Left ventricle myocardium inferior (tissue), 1 donor: ENCODE results near the gene PCF11. TPM values are rescaled to one million over a fixed set of nuclear protein-coding genes. Genes with fewer than 3 reads are reported as not detected.

Experiments
- DNase-seq: peaks from one replicate; pipeline ENCODE4 v3.0.0-alpha.2; 2020
- H3K27ac ChIP-seq: fragments of 200-600 bp; replicated peaks from 2 replicates; pipeline ENCODE4 v1.8.0; 2021
- H3K27me3 ChIP-seq: fragments of 200-600 bp; 2 replicates; pipeline ENCODE4 v1.8.0; 2021; ENCODE audit warnings: low read depth
- H3K36me3 ChIP-seq: fragments of 200-600 bp; 2 replicates; pipeline ENCODE4 v1.8.0; 2021
- H3K4me1 ChIP-seq: fragments of 200-600 bp; 2 replicates; pipeline ENCODE4 v1.8.0; 2021
- H3K4me3 ChIP-seq: fragments of 200-600 bp; 2 replicates; pipeline ENCODE4 v1.8.0; 2021; ENCODE audit warnings: mild to moderate bottlenecking, moderate library complexity
- H3K9me3 ChIP-seq: fragments of 200-600 bp; replicated peaks from 2 replicates; pipeline ENCODE4 v1.8.0; 2021
- intact Hi-C: fragments of 100-400 bp; cut with micrococcal nuclease; formaldehyde crosslinking; loops from one replicate; pipeline ENCODE4 v1.11.0; 2022
- total RNA-seq: library from RNA; stranded (reverse); fragmentation: NEBNext Ultra II Directional; extraction: Animal tissue kit (Norgen Biotek cat#: 25700); gene quantifications from one replicate; pipeline ENCODE4 v1.2.1, GENCODE V29; 2021
- TF ChIP-seq, protein P1 (sequence below): fragments of 200-600 bp; IDR thresholded peaks from 2 replicates; pipeline ENCODE4 v1.8.0; 2021; ENCODE audit warnings: antibody characterized with exemption, mild to moderate bottlenecking, borderline replicate concordance
- donor health status: DM: no; HTN: yes; CAD: no; lungs with severe emphysema.

PCF11 gene
- total RNA-seq, 1 donor from 2014 or later = 25.8 TPM

DNA sequence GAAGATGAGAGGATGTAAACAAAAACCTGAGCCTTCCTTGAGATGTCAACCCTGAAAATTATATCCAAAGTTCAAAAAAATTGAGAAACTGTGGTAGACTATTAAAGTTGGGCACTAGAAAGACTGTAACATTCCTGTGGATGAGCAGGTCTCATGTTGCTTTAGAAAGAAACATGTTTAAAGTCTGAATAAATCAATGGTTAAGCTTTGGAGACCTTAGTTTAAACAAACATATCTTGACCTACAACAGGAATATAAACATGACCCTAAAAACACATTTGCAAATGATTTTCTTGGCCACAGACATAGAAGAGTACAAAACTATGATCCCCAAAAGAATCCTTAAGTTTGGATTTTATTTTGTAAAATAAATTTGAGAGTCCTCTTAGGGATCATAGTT lies 38.1 kb upstream of the PCF11 start:
- Histone ChIP-seq H3K4me1 (peaks cover 13% of the 10 kb centered on the region), H3K4me3 (no peak overlapping the region), H3K27me3 (no peaks in the 10 kb centered on the region), H3K36me3 (no peaks in the 10 kb centered on the region), H3K9me3 (no peaks in the 10 kb centered on the region), H3K27ac (no peak overlapping the region)
- intact Hi-C loops = no loop called here
- TF ChIP-seq, protein P1, sequence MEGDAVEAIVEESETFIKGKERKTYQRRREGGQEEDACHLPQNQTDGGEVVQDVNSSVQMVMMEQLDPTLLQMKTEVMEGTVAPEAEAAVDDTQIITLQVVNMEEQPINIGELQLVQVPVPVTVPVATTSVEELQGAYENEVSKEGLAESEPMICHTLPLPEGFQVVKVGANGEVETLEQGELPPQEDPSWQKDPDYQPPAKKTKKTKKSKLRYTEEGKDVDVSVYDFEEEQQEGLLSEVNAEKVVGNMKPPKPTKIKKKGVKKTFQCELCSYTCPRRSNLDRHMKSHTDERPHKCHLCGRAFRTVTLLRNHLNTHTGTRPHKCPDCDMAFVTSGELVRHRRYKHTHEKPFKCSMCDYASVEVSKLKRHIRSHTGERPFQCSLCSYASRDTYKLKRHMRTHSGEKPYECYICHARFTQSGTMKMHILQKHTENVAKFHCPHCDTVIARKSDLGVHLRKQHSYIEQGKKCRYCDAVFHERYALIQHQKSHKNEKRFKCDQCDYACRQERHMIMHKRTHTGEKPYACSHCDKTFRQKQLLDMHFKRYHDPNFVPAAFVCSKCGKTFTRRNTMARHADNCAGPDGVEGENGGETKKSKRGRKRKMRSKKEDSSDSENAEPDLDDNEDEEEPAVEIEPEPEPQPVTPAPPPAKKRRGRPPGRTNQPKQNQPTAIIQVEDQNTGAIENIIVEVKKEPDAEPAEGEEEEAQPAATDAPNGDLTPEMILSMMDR = no peak
- no peak for DNase-seq

DNA sequence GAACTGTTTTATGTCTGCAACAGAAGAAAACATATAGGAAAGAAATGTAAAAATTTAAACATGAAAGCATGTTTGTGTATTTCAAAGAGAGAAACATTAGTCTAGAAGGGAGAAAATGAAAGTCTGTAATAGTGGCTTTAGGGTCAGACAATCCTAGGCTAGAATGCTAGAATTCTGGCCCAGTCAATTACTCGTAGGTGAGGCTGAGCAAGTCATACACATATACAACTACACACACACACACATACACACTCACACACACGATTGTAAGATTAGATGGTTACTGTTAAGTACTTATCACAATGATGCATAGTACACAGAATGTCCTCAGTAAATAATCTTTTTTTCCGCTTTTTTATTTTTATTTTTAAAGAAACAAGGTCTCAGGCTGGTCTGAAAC lies 37.7 kb upstream of the PCF11 start:
- TF ChIP-seq, protein P1 = no peak

DNA sequence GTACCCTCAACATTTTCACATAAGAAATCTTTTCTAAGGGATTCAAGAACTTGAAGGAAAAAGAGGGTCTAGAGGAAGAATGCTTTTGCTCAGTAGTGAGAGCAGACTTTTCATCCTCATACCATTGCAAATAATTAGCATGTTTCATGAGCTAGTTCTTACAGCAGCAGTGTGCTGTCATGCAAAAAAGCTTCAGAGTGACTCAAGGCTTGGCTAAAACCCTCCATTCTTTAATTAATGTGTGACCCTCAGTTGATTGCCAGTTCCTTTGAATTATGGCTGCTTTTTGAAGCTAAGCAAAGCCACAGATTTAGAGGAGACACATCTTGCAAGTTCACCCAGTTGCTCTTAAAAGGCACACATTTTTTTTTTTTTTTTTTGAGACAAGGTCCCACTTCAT lies 36.6 kb upstream of the PCF11 start:
- Histone ChIP-seq H3K36me3 (no peaks in the 10 kb centered on the region), H3K4me1 (peaks cover 18% of the 10 kb centered on the region), H3K9me3 (no peaks in the 10 kb centered on the region), H3K27ac (no peak overlapping the region), H3K27me3 (no peaks in the 10 kb centered on the region), H3K4me3 (no peak overlapping the region)
- TF ChIP-seq, protein P1 = no peak
- no peak for DNase-seq
- intact Hi-C loops = no loop called here

More for the DNA sequence above, 37.7 kb upstream of the PCF11 start:
- Histone ChIP-seq H3K27ac (no peak overlapping the region), H3K36me3 (no peaks in the 10 kb centered on the region), H3K4me3 (no peak overlapping the region), H3K27me3 (no peaks in the 10 kb centered on the region), H3K9me3 (no peaks in the 10 kb centered on the region), H3K4me1 (peaks cover 13% of the 10 kb centered on the region)
- DNase-seq = no peak
- intact Hi-C loops = no loop called here

DNA sequence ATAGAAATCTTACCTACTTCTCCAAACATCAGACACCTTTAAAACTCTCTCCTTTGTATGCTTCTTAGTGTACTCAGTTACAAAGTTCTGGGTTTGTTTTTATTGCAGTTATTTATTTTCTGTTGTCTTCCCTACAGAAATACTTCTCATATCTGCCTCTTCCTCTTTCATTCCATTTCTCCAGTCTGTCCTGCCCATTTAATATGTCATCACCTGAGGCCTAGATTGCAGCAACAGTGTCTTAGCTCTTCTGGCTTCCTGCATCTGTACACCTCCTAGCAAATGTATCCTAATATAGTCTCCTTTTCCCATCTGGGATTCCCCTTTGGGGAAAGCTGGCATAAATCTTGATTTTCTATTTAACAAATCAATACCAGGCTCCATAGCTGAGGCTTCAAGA lies 34.9 kb upstream of the PCF11 start:
- Histone ChIP-seq H3K36me3 (no peaks in the 10 kb centered on the region), H3K27me3 (no peaks in the 10 kb centered on the region), H3K27ac (no peak overlapping the region), H3K4me1 (peaks cover 5% of the 10 kb centered on the region), H3K4me3 (no peak overlapping the region), H3K9me3 (no peaks in the 10 kb centered on the region)
- DNase-seq = no peak
- intact Hi-C loops = no loop called here
- TF ChIP-seq, protein P1 = no peak

DNA sequence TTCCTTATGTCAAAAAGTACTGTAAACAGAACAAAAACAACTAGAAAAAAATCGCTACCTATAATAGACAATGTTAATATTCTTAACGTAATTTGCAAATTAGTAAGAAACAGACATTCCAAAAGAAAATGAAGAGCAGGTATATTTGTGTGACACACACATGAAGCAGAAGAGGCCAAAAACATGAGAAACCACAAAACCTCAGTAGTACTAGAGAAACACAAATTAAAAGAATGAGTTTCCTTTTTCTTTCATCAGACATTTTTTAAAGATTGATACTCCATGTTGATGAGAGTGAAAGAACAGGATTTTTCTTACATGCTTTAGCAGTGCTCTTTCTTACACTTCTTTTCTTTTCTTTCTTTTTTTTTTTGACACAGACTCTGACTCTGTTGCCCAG lies 34.2 kb upstream of the PCF11 start:
- TF ChIP-seq, protein P1 = no peak
- intact Hi-C loops = no loop called here
- Histone ChIP-seq H3K27me3 (no peaks in the 10 kb centered on the region), H3K4me1 (peaks cover 5% of the 10 kb centered on the region), H3K9me3 (no peaks in the 10 kb centered on the region), H3K4me3 (no peak overlapping the region), H3K36me3 (no peaks in the 10 kb centered on the region), H3K27ac (no peak overlapping the region)
- no peak for DNase-seq
